GM18873 (cell line): ENCODE data around the gene PA2G4.
"Not testable (repeated sequence)": the region's sequence is repeated elsewhere in the genome, so short reads cannot be mapped to it uniquely, and the experiment has no call there.

Experiments used
- ATAC-seq: cut with Tn5 transposase; IDR thresholded peaks from one replicate; pipeline ENCODE4 v1.9.1; 2021; ENCODE audit warnings: mild to moderate bottlenecking, moderate library complexity, moderate number of reproducible peaks; ENCODE audit not compliant: unreplicated experiment, low FRiP score

The PA2G4 gene

DNA sequence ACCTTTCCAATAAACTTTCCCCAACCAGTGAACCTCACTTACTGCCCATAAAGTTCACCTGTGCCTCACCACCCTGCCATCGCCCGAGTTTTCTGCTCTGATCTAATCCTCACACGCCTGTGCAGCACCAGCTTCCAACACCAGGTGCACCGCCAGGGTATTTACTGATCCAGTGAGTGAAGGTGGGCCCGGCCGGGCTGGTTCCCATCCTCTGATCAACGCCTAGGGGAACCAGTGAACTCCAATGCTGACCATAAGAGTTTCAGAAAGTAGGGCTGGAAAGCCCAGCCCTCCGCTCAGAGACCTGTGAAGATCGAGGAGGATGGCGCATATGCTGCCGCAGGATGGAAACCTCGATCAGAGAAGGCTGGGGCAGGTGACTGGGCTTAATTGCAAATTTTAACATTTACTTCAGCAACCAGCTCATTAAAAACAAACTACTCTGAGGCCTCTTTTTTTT is 47.3 kb downstream of the PA2G4 start:
- peak; percentile 42 for ATAC-seq

DNA sequence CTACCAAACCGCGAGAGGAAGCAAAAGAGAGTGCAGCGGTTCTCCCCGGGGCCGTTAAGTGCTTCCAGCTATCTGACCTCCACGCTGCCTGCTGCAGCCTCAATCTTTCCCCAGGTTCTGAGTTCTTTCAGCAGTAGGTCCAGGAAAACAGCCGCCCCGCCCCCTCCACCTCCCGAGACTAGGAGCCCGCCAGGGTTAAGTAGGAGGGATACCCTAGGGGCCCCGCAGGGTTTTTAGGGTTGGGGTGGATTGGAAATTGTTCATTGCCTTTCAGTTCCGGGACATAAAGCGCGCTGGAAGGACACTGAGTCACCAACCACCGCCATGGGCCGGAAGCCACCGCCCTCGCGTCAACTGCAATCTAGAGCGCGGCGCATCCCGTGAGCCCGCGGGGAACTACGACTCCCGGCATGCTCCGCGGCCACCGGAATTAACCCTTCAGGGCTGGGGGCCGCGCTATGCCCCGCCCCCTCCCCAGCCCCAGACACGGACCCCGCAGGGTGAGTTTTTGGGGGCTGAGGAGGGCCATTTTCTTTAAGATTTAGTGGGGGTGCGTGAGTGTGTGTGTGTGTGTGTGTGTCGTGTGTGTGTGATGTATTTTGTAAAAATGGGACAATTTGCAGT is 47.9 kb downstream of the PA2G4 start, which contains the start of gene MYL6B:
Gene MYL6B, plus strand, starts transcription at position 456 of the 624 bp plus-strand sequence. CDS start 1,332 bp downstream, outside the sequence.
- peak; percentile 74 for ATAC-seq

DNA sequence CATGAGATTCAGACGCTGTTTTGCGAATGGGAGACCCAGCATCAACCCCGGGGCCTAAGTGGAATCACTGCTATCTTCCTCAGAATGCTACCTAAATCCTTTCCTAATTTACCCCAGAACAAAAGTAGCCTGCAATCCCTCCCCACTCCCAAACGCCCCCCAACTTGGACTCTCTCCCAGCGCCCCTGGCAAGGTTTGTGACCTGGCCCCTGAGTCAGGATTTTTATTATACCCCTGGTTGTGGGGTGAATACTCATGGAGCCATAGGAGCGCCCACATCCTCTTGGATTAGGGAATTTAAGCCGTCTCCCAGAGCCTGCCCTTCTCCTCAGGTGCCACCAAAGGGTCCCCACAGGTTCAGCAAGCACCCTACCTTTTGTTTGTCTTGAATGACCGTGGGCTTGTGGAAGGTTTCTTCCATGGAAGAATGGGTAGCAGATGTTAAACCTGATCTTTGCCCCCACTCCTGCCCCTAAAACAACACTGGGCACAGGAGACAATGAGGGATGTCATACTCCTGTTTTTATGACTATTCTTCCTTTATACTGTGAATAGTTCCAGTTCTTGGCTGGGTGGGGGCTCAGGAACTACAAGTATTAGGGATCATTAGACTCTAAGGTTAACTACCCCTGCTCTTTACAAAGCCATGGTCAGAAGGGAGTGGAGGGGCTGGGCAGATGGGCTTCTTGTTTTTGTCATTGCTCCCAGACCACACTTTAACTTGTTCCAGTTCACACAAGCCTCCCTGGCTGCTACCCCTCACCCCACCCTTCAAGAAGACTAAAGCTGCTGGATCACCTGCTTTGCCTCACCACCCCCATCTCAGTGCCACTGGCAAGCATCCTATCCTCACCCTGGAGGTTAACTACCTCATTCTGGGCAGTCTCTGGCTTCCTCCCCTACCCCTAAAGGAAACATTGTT is 48.7 kb downstream of the PA2G4 start:
- no peak for ATAC-seq

DNA sequence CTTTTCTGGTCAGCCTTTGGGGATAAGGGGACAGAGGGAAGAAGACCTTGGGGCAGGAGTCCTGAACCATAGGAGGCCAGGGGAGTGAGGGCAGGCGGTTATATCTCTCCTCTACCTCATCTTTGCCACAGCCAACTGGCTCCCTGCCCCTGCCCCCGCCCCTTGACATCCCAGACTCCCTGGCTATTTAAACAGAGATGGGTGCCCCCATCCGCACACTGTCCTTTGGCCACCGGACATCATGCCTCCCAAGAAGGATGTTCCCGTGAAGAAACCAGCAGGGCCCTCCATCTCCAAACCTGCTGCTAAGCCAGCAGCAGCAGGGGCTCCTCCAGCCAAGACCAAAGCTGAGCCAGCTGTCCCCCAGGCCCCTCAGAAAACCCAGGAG is 49.3 kb downstream of the PA2G4 start:
- ATAC-seq: no peak

DNA sequence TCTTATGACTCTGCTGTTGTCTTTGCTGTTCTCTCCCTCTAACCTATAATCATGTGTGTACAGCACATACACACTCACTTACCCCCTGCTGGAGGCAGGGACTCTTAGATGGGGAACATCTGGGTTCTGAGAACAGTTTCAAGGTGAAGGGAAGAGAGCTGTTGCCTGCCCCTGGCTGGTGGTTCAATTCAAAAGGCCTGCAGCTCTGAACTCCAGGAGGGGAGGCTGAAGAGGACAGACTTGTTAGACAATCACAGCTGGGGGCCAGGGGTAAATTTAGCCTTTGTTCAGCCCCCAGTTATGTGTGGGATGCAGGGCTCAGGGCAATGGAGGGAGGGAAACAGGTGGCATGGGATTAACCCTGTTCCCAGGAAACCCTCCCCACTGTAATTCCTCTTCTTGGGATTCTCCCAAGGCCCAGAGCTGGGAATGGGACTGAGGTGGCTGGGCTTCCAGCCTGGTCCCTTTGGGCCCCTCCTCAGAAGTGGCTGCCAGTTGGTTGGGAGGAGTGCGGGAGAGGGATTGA is 50.0 kb downstream of the PA2G4 start:
- ATAC-seq: no peak

DNA sequence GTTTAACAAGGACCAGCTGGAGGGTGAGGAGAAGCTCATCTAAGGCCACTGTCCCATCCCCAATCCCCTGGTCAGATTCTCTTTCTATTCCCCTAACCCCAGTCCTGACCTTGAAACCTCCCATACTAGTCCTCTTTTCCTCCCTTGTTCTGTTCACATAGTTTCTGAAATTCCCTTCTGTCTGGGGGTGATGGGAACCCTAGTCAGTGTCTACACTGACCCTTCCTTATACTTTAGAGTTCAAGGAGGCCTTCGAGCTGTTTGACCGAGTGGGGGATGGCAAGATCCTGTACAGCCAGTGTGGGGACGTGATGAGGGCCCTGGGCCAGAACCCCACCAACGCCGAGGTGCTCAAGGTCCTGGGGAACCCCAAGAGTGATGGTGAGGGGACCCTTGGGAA is 50.5 kb downstream of the PA2G4 start:
- no peak for ATAC-seq

DNA sequence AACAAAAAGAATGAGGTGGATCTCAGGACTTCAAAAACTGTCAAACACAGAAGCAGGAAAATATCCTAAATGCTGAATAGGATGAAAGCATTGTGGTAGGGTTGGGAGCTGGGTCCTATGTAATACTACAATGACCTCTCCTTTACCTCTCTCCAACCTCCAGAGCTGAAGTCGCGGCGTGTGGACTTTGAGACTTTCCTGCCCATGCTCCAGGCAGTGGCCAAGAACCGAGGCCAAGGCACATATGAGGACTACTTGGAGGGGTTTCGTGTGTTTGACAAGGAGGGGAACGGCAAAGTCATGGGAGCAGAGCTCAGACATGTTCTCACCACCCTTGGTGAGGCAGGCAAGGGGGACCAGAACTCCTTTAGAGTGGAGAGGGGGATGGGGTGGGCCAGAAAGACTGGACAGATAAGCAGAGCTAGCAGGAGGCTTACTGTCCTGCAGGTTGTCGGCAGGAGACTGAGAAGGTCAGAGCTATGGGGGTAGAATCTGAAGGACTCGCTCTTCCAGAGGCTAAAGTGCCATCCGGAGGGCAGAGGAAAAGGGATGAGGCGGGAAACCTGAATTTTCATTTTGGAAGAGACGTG is 51.0 kb downstream of the PA2G4 start:
- no peak for ATAC-seq

DNA sequence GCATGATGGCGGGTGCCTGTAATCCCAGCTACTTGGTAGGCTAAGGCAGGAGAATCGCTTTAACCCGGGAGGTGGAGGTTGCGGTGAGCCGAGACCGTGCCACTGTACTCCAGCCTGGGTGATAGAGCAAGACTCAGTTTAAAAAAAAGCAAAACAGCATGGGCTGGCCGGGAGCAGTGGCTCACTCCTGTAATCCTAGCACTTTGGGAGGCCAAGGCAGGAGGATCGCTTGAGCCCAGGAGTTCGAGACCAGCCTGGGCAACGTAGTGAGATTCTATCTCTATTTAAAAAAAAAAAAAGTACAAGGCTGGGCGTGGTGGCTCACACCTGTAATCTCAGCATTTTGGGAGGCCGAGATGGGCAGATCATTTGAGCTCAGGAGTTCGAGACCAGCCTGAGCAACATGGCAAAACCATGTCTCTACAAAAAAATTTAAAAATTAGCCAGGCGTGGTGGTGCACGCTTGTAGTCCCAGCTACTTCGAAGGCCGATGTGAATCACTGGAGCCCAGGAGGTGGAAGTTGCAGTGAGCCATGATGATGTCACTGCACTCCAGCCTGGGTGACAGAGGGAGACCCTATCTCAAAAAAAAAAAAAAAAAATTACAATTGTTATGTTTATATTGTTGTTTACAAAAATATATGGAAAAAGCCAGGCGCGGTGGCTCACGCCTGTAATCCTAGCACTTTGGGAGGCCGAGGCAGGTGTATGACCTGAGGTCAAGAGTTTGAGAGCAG is 52.3 kb downstream of the PA2G4 start:
- ATAC-seq: not testable (repeated sequence)

DNA sequence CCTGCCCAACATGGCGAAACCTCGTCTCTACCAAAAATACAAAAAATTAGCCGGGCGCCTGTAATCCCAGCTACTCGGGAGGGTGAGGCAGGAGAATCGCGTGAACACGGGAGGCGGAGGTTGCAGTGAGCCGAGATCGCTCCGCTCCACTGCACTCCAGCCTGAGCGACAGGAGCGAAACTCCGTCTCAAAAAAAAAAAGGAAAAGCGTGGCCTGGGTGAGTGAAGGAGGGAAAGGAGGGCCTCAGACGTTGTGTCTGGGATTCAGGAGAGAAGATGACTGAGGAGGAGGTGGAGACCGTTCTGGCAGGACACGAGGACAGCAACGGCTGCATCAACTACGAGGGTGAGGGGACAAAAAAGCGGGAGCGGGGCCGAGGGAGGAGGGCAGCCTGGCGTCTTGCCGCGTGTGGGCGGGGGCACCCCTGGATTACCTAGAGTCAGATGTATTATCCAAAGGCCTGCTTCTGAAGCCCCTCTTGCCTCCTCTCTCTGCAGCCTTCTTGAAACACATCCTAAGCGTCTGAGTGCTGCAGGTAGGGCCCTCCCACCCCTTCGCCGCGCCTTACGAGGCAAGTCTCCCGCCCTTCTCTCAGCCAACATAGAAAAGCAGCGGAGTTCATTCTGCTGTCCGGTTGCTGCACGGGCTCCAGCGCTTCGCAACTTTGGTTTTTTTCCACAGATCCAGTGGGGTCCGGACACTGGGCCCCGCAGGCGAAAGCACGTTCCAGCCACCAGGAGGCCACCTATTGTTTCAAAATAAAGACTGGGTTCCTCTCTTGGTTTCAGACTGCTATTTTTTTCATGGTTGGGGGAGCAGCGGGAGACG is 53.1 kb downstream of the PA2G4 start:
- peak; percentile 32 for ATAC-seq

DNA sequence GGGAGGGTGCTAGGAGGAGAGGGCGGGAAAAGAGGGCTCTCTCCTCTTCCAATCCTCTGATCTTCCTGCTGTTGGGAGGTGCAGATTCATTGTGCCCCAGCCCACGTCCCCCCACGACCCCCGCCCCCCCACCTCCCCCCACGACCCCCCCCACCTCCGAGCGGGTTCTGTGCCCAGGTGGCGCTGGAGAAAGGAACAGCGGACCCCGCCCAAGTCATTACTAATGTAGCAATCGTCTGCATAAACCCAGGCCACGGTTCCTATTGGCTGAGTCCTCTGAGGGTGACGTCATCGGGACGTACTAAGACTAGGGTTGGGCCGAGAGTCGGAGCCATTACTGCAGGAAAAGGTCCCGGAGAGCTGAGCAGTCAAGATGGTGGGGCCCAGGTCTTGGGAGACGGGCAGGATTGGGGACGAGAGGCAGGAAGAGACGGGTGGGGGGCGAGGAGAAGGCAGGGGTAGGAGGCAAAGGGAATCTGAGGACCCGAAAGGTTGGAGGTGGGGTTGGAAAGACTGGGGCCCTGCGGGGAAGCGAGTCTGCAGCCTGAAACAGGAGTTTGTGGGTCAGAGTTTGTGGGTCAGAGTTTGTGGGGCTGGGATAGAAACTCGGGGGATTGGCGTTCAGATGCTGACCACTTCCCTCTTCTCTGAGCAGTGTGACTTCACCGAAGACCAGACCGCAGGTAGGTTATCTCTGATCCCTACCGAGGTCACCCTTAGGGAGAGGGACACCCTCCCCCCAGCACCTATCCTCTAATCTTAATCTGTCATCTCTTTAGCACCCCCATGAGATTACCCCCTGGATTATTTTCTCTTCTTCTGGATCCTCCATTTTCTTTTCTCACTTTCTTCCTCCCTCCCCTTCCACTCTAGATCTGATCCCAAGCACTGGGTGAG is 53.9 kb downstream of the PA2G4 start, which contains the start of gene MYL6:
Gene MYL6, plus strand, starts transcription at position 331 of the 897 bp plus-strand sequence. Its CDS starts 43 bp downstream, at position 374.
- peak; percentile 76 for ATAC-seq

DNA sequence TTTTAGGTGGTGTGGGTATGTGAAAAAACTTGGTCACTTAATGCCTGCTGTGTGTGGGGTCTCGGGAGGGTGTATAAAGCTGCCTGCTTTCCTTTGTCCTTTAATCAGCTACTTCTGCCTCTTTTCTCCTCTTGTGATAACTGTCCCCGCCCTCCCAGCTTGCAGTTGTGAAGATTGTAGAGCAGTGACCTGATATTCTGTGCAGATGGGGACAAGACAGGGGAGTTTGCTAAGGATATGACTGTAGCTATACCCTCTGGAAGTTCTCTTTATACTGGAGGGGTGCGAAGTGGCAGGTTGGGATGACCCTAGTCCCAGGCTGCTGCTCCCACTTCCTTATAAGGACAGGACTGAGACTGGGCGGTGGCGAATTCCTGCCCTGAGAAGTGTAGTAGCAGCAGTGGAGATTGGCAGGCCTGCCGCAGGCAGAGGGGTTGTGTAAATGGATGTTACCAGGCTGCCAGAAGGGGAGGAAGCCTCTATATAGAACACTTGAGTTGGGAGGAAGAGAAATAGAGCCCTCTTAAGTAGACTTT is 54.6 kb downstream of the PA2G4 start:
- no peak for ATAC-seq

DNA sequence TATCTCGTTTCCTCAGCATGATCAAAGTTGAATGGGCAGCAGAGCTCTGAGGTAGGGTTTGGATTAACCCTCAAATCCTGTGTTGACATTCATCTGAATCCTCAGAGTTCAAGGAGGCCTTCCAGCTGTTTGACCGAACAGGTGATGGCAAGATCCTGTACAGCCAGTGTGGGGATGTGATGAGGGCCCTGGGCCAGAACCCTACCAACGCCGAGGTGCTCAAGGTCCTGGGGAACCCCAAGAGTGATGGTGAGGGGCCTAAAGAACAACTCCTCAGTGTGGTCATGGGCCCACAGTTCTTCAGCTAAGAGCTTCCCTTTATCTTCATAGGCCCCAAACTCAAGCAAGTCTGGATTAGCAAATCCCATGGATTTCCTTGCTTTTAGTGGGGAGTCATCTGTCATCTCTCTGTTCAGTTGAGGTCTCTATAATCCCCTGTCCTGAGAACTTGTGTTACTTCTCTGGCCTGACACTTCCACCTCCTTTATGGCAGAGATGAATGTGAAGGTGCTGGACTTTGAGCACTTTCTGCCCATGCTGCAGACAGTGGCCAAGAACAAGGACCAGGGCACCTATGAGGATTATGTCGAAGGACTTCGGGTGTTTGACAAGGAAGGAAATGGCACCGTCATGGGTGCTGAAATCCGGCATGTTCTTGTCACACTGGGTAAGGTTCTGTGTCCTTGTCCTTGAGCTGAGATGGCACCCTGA is 55.3 kb downstream of the PA2G4 start:
- no peak for ATAC-seq

DNA sequence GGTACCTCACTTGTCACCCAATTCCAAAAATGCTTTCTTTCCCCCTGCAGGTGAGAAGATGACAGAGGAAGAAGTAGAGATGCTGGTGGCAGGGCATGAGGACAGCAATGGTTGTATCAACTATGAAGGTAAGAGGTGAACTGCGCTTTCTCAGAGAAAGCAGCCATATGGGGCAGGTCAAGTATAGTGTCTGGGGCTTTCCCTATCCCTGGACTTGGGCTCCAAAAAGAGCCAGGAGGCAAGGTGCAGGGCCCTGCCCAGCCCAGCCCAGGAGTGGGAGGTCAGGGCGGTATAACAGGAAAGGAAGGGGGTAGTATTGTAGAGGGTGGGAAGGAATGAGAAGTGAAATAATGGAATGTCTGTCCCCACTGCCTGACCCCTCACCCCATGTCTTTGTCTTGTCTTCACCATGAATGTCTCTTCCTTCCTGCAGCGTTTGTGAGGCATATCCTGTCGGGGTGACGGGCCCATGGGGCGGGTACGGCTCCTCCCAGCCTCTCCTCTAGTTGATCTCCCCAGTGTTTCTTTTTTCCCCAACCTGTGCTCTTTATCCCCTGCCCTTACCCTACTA is 55.9 kb downstream of the PA2G4 start:
- ATAC-seq: no peak

DNA sequence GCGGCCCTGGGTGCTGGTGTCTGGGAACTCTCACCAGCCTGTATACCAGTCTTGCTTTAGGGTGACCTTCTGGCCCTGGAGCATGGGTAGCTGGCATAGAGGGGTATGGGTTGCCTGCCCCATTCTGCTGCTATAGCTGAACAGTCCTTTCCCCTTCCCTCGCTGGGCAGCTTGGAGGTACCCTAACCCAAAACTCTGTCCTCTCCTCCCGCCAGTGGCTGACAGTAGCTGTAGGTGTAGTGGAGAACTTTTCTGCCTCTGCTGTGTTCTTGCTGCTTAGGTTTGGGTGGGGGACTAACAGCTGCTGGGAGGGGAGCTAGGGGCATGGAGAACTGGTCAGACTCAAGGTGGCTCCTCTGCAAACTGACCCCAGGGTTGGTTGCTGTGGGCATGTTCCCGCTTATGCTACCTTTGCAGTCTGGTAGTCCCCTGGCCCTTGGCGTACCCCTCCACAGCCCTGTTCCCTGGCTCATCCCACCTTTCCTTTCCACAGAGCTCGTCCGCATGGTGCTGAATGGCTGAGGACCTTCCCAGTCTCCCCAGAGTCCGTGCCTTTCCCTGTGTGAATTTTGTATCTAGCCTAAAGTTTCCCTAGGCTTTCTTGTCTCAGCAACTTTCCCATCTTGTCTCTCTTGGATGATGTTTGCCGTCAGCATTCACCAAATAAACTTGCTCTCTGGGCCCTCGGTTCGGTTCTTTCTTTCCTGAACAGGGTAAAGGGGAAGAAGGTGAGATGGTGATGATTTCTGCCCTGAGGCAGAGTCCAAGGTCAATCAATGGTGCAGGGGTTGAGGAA is 56.7 kb downstream of the PA2G4 start:
- ATAC-seq: no peak

DNA sequence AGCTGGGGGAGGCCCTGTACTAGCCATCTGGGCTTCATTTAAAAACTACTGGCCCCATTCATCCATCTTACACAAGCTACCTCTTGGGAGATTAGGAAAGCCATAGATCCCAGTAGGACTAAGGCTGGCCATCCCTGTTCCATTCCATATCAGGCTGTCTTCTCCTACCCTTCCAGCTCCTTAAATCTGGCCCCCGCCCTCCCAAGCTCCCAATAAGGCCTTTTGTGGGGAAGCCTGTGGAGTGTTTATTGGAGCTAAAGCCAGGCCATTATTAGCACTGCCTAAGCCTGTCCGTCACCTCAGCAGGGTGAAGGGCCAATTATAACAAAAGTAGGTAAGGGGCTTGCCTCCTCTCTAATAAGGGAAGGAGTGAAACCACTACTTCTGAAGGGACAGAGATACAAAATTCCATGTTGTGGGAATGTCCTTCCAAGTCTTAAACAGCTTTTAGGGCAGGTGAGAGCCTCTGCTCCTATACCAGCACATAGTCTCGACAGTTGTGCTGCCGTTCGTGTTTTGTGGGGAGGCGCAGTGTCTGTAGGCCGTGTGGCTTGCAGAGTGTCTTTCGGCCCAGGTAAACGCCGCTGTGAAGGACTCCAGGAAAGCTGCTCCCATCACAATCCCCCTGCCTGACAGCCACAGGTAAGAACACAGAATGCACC is 57.5 kb downstream of the PA2G4 start:
- ATAC-seq: no peak
